Measurements from ENCODE around the gene CASZ1. TPM values are rescaled to one million over a fixed set of nuclear protein-coding genes. Genes with fewer than 3 reads are reported as not detected.

The CASZ1 gene
- total RNA-seq, 1 donor, result under 0.01 TPM

DNA sequence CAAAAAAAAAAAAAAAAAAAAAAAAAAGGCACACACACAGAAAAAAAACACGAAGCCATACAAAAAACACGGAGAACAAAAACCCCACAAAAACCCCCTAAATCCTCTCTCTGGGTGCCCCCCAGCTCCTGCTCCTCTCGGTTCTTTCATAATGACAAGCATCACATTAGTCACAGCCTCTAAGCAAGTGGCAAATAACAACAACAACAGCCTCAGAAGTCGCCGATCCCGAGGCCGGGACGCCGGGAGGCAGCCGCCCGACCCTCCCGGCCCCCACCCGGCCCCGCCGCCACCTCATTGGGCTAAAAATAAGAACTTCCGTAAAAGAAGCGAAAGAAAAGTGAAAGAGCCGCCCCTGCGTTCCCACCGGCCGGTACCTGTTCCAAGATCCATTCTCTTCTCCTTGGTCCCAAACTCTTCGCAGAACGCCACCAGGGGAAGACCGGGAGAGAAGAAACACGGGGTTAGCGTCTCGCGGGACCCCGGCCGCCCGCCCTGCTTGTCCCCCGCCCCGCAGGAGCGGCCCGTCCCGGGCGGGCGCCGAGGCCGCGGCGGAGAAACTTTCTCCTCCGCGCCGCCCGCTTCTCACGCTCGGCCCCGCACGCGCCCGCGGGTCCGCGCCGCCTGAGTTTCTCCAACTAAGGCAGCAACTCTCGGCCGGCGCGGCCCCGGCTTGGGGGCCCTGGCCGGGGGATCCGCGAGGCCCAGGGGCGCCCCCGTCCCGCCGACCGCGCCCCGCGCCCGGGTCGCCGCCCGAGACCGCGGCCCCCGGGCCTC is 102.8 kb downstream of the CASZ1 start:
- peak; percentile 30 for DNase-seq (ENCODE audit: low read depth)
- TF ChIP-seq CTCF (IDR thresholded peaks at IDR 0.05; ENCODE audit: insufficient read depth, low read depth, low read length), result no peak
- peak overlapping the region; percentile 67 for H3K4me3 ChIP-seq (ENCODE audit: low read depth, low read length)

- no peak for TF ChIP-seq CTCF (IDR thresholded peaks at IDR 0.05; ENCODE audit: insufficient read depth, low read depth, low read length)
- H3K4me3 ChIP-seq (ENCODE audit: low read depth, low read length), result peak overlapping the region; percentile 67
- no peak for DNase-seq (ENCODE audit: low read depth)
Measured at GRCh38 chr1:10693152-10693496, 103.3 kb downstream of the CASZ1 start.

DNA sequence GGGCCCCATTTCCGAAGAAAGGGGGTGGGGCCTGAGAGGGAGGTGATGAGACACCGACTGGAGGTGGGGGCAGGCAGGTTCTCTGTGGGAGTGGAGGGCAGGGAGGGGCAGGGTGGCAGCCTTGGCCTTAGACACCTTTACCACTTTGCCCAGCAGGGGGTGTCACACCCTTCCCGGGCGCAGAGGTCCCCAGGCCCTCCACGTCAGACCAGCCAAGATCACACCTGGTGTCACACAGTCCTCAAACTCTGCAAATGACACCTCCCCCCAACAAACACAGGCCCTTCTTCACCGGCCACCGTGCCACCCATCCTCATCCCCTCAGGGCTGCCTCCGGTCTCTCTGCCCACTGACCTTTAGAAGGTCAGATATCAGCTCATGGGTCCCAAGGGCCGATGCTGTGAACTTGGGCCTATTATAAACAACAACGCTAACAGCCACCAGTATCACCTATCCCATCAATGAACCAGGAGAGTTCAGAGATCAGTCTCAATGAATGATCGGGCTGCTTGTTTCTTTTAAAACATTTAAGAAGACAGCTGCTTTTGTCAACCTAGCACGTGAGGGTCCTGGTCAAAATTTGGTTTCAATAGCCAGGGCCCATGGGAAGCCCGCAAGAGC is 103.9 kb downstream of the CASZ1 start:
- TF ChIP-seq CTCF (IDR thresholded peaks at IDR 0.05; ENCODE audit: insufficient read depth, low read depth, low read length), result peak; percentile 7
- H3K4me3 ChIP-seq (ENCODE audit: low read depth, low read length), result no peak overlapping the region
- DNase-seq (ENCODE audit: low read depth), result no peak

- no peak for DNase-seq (ENCODE audit: low read depth)
- H3K4me3 ChIP-seq (ENCODE audit: low read depth, low read length), result no peak overlapping the region
- no peak for TF ChIP-seq CTCF (IDR thresholded peaks at IDR 0.05; ENCODE audit: insufficient read depth, low read depth, low read length)
Measured at GRCh38 chr1:10691740-10692125, 104.7 kb downstream of the CASZ1 start.

- H3K4me3 ChIP-seq (ENCODE audit: low read depth, low read length), result no peak overlapping the region
- no peak for DNase-seq (ENCODE audit: low read depth)
- no peak for TF ChIP-seq CTCF (IDR thresholded peaks at IDR 0.05; ENCODE audit: insufficient read depth, low read depth, low read length)
Measured at GRCh38 chr1:10691075-10691739, 105.2 kb downstream of the CASZ1 start.

DNA sequence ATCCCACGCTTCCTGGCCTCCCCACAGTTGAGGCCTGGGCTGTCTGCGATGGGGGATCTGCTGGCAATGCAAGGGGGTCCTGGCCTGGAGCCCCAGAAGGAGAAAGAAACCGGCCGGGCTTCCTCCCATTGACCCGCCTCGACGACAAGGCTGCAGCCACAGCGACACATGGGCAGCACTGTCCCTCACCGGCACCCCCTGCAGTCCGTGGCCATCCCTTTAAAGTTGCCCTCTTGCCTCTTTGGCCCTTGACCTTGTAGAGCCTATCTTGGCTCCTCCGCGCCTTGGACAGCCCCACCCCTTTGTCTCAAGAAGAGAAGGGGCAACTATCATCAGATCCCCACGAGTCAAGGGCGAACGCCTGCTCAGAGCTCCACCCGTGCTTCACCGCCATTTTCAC is 106.0 kb downstream of the CASZ1 start:
- TF ChIP-seq CTCF (IDR thresholded peaks at IDR 0.05; ENCODE audit: insufficient read depth, low read depth, low read length), result no peak

More for the DNA sequence above, 106.0 kb downstream of the CASZ1 start:
- DNase-seq (ENCODE audit: low read depth), result no peak
- no peak overlapping the region for H3K4me3 ChIP-seq (ENCODE audit: low read depth, low read length)

Measured in fibroblast of villous mesenchyme (primary cell).